HG02588 (cell line): ENCODE results near the gene NBPF1.
"Not testable (repeated sequence)": the region's sequence is repeated elsewhere in the genome, so short reads cannot be mapped to it uniquely, and the experiment has no call there.

Experiments used
- ATAC-seq: cut with Tn5 transposase; IDR thresholded peaks from one replicate; pipeline ENCODE4 v1.9.1; 2021; ENCODE audit warnings: mild to moderate bottlenecking, moderate library complexity; ENCODE audit not compliant: unreplicated experiment

The NBPF1 gene

DNA sequence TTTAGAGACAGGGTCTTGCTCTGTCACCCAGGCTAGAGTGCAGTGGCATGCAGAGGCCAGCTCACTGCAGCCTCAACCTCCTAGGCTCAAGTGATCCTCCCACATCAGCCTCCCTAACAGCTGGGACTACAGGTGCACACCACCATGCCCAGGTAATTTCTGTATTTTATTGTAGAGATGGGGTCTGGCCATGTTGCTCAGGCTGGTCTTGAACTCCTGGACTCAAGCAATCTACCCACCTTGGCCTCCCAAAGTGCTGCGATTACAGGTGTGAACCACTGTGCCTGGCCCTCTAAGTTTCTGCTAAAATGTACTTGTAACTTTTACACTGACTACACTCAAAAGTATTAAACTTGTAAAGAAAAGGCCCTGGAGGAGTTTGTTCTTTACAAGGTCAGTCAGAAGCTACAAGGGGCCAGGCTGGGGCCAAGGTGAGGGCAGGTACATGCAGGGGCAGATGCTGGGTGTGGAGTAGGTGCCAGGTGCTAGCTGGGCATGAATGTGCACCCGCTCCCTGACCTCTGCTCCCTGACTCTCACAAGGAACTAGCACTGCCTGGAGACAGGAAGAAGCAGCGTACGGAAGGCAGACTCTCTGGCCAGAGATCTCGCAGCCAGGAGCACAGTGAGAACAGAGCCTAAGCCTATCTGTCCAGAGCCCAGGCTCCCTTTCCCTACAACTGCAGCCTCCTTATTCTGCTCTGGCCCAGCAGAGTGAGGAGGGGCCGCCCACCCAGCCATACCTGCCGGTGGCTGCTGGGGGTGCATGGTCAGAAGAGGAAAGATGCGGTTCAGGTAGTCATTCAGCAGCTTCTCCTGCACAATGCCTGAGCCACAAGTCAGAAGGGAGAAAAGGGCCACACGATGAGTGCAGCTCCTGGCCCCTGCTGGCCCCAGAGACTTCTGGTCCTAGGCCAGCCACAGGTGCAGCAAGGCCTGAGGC is 28.9 kb upstream of the NBPF1 start:
- ATAC-seq: not testable (repeated sequence)

DNA sequence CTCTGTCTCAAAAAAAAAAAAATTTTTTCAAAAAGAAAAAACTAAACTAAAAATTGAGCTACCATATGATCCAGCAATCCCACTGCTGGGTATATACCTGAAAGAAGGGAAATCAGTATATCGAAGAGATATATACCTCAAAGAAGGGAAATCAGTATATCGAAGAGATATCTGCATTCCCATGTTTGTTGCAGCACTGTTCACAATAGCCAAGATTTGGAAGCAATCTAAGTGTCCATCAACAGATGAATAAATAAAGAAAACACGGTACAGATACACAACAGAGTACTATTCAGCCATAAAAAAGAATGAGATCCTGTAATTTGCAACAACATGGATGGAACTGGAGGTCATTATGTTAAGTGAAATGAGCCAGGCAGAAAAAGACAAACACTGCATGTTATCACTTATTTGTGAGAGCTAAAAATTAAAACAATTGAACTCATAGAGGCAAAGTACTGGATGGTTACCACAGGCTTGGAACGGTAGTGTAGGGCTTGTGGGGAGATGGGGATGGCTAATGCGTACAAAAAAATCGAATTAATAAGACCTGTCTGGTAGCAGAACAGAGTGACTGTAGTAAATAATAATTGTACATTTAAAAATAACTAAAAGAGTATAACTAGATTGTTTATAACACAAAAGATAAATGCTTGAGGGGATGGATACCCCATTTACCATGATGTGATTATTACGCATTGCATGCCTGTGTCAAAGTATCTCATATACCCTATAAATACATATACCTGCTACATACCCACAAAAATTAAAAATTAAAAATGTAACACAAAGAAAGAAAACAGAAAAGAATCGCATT is 28.0 kb upstream of the NBPF1 start:
- ATAC-seq: not testable (repeated sequence)

DNA sequence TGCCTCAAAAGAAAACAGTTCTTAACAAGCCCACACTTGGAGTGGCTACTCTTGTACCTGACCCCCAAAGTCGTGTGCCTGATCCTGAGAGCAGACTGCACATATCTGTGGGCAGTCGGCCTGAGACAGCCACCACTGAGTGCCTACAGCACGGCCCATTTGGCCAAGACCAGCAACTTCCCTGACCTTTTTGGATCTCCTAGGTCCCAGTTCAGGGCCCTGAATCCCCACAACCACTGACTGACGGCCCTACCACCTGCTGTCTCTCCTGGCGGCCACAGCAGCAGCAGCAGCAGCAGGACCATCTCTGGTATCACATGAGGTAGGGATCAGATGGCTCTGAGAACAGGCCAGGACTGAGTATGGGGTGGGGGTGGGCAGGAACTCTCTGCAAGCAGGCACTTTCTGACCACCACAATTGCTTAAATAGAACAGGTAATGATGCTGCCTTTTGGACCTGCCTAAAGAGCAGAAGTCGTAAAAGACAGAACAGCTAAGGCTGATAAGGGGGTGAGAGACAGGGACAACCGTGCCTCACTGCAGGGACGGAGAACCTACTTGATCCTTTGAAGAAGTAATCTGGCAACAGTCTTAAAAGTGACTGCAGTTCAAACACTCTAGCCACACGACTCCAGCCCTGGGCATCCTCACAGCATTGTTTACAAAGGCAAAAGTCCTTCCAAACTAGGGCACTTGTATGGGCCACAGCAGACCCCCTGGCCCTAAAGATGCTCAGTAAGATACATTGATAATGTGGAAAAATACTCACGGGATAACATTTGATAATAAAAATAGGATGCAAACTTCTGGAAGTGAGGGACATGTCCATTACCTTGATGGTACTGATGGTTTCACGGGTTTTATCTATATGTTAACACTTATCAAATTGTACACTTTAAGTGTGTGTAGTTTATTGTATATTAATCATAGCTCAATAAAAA is 26.0 kb upstream of the NBPF1 start:
- ATAC-seq: not testable (repeated sequence)

DNA sequence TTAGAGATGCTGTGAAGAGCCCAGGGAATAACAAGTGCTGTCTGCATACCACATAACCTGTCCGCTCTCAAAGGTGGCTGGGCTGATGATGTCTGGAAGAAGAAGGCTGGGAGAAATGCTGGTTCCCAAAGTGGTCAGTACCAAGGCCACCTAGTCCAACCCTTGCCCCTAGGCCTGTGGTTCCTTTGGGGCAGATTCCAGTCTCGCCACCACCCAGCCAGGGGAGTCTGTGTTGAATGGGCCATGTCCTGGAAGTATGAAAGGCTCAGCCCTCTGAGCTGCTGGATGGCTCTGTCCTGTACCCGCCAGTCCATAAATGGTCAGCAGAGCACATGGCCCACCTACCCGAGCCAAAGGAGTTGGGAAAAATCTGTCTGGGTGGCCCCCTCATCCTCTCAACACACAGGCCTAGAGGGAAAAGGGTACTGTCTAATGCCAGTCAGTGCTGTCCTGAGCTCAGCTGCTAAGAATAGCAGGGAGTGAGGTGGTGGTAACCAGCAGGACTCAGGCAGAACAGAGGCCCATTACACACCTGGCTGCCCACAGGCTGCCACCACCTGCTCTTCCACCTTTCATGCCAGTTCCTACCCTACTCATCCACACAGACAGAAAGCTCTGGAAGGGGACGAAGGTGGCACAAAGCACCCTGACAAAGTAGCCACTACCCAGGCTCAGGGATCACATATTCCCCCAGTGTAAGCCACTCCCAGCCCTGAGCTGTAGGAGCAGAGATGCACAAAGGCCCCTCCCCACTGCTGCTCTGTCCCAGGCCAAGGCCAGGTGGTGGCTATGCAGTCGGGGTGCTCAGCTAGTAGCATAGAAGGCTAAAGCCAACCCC is 24.8 kb upstream of the NBPF1 start:
- ATAC-seq: not testable (repeated sequence)

GRCh38 chr1:16636551-16637195 is 23.3 kb upstream of the NBPF1 start:
- ATAC-seq: not testable (repeated sequence)

DNA sequence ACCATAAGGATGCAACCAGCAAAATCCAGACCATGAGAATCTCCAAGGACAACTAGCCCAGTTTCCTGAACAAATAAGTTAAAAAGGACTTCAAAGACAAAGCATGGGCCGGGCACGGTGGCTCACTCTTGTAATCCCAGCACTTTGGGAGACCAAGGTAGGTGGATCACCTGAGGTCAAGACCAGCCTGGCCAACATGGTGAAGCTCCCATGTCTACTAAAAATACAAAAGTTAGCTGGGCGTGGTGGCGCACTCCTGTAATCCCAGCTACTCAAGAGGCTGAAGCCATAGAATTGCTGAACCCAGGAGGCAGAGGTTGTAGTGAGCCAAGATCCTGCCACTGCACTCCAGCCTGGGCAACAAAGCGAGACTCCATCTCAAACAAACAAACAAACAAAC is 22.6 kb upstream of the NBPF1 start:
- ATAC-seq: not testable (repeated sequence)

GRCh38 chr1:16633540-16634282 is 20.3 kb upstream of the NBPF1 start:
- ATAC-seq: not testable (repeated sequence)

- ATAC-seq: not testable (repeated sequence)
Measured at GRCh38 chr1:16632044-16632850, 18.9 kb upstream of the NBPF1 start.

DNA sequence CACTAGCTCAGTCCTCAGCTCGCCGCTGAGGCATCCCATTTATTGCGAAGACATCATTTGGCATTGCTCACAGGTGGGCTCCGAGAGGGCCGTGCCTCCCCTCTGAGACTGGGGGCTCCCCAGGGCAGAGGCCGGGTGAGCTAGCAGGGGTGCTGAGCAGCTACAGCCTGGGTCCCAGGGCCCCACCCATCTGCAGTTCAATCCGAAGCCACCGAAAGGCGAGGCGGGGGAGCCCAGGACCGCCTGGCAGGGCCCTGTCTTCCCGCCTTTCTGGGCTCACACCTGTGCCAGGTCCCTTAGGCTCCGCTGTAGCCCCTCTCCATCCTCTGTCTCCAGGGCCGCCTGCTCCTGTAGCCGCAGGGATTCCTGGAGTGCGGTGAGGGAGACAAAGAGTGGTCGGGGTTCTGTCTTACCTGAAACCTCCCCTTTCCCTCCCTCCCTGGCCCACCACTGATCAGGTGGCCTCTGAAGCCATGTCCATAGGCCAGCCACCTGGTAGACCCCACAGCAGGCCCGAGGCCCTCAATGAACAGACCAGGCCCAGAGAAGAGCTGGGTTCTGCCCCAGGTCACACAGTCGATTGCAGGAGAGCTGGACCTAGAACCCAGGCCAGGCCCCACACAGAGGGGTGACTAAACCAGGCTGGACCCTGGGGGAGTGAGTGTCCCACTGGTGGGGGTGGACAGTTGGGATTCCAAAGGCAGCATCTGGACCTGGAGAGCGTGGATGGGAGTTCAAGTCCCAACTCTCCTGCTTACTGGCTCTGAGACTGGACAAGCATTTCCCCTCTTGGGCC is 18.1 kb upstream of the NBPF1 start:
- ATAC-seq: no peak

DNA sequence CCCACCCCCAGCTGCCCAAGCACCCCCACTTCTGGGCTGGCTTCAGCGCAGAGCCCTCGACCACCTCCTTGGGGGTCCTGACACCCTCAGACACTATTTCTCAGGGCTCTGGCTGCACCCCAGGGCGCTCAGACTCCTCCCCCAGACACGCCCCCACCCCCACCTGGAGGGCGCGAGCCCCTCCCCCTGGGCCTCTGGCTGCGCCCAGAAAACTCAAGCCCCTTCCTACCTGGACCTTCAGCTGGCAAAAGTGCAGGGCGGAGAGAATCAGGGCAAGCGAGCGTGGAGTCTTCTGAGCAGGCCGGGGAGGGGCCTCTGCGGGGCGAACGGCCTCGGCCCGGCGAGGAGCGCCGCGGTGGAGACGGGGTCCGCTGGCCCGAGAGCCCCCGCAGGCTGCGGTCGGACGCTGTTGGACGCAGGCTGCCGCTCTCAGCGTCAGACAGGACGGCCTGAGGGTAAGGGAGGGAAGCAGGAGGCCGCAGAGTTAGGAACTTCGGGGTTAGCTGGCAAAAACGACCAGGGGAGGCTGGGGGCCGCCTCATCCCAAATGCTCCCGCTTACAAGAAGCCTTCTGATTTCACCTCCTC is 17.4 kb upstream of the NBPF1 start:
- no peak for ATAC-seq

DNA sequence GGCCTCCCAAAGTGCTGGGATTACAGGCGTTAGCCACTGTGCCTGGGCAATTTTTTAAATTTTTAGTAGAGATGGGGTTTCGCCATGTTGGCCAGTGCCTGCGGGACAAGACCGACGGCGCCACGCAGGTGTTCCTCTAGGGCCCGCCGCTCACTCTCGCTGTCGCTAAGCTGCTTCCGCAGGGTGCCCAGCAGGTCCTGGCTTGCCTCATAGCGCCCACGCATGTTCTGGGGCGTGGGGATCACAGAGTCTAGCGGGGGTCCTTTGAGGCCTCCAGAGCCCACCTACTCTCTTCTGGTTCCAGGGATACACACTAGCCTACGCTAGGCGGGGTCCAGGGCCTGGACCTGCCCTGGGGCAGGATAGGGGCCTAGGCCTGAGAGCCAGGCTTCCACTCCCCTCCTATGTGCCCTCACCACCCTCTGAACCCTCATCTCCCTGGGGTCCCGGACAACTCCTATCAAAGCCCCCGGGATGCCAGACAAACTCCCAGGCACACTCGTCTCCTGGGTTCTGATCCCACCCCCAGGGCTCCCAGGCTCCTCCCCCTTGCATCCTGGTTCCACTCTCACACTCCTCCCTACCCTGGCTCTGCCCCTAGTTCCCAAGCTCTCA is 16.7 kb upstream of the NBPF1 start:
- not testable (repeated sequence) for ATAC-seq

GRCh38 chr1:16628361-16629111 is 15.2 kb upstream of the NBPF1 start:
- ATAC-seq: no peak

DNA sequence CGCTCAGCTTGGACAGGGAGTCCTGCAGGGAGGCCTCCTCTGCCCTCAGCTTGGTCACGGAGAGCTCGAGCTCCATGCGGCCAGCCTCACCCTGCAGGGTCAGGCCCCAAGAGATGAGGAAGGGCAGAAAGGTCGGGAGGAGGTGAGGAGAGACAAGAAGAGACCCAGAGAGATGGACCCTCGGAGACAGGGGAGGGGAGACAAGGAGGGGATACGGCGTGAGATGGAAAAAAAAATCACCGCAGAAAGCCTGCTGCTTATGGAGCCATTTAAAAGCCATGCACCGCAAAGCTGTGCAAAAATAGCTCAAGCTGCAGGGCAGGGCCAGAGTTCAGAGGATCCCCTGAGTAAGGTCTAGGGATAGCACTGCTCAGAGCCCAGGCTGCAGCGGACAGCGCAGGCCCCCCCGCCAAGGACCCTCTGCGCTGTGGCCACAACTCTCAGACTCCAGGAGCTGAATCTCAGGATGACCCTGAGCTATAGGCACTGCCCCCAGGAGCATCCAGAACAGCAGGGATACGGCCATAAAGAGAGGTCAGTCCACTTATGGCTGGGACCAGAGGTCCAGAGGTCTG is 13.1 kb upstream of the NBPF1 start:
- ATAC-seq: not testable (repeated sequence)

GRCh38 chr1:16625497-16626408 is 12.4 kb upstream of the NBPF1 start:
- no peak for ATAC-seq
